Measurements from ENCODE around the gene PCSK4.

DNA sequence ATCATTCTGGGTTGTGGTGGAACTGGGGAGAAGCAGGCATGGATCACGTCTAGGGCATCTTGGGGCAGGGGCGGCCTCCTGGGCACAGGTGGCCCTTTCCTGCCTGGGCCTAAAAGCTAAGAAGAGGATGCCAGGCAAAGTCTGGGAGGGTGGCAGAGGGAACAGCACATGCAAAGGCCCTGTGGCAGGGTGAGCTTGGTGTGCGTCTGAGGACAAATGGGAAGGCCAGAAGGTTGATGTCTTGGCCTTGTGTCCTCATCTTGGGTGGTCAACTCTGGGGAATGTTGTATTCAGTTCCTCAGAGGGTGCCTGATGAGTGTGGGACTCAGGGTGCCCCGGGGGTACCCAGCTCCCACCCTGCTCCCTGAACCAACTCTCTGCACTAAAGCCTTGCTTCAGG is 28.3 kb upstream of the PCSK4 start:
- TF ChIP-seq CTCF (optimal IDR thresholded peaks at IDR 0.05 in 1 of 3, IDR thresholded peaks at IDR 0.05 in 1 of 3, conservative IDR thresholded peaks at IDR 0.05 in 1 of 3; ENCODE audit: extremely low read depth in 1 of 3, insufficient read depth in 2 of 3, low read length in 3 of 3) (no peak), EZH2 (IDR thresholded peaks at IDR 0.05; ENCODE audit: low read length) (no peak)
